OCI-LY1 (cell line): ENCODE data around the gene IQGAP3.
"Not testable (repeated sequence)": the region's sequence is repeated elsewhere in the genome, so short reads cannot be mapped to it uniquely, and the experiment has no call there.

ENCODE experiments used
- H2AFZ ChIP-seq: fragments of 200-600 bp; sonication (generic), shearing (Covaris generic); 2 replicates; pipeline ENCODE4 v1.6.0; 2014; ENCODE audit warnings: antibody characterized with exemption, mild to moderate bottlenecking, low read length
- H3F3A ChIP-seq: fragments of 200-600 bp; sonication (generic), shearing (Covaris generic); 2 replicates; pipeline ENCODE4 v1.6.0; 2014; ENCODE audit warnings: mild to moderate bottlenecking, antibody characterized with exemption, low read length, moderate library complexity; ENCODE audit not compliant: insufficient read depth
- H3K27ac ChIP-seq: fragments of 200-600 bp; sonication (generic); 2 replicates; pipeline ENCODE4 v1.5.1; 2014; ENCODE audit warnings: low read length, mixed run types, mild to moderate bottlenecking, low read depth; ENCODE audit not compliant: poor library complexity, severe bottlenecking
- H3K27me3 ChIP-seq: fragments of 200-600 bp; sonication (generic); 2 replicates; pipeline ENCODE4 v1.6.0; 2014; ENCODE audit warnings: antibody characterized with exemption, mild to moderate bottlenecking, low read length, moderate library complexity; ENCODE audit not compliant: insufficient read depth
- H3K36me3 ChIP-seq: fragments of 200-600 bp; sonication (generic); 2 replicates; pipeline ENCODE4 v1.6.1; 2014; ENCODE audit warnings: mild to moderate bottlenecking, antibody characterized with exemption, low read length, moderate library complexity, mixed read lengths; ENCODE audit not compliant: insufficient read depth
- H3K4me1 ChIP-seq: fragments of 200-600 bp; sonication (generic); 2 replicates; pipeline ENCODE4 v1.5.1; 2014; ENCODE audit warnings: mild to moderate bottlenecking, low read length, moderate library complexity; ENCODE audit not compliant: insufficient read depth, severe bottlenecking
- H3K4me2 ChIP-seq: fragments of 200-600 bp; sonication (generic), shearing (Covaris generic); 2 replicates; pipeline ENCODE4 v1.6.1; 2014; ENCODE audit warnings: low read length
- H3K4me3 ChIP-seq: fragments of 200-600 bp; sonication (generic); 2 replicates; pipeline ENCODE4 v1.5.1; 2014; ENCODE audit warnings: low read length, low read depth, mild to moderate bottlenecking, mixed read lengths; ENCODE audit not compliant: poor library complexity, severe bottlenecking
- H3K79me2 ChIP-seq: fragments of 200-600 bp; shearing (Covaris generic); 2 replicates; pipeline ENCODE4 v1.6.1; 2016; ENCODE audit warnings: mixed run types, low read length, mixed read lengths; ENCODE audit not compliant: insufficient read depth
- H3K9ac ChIP-seq: fragments of 200-600 bp; sonication (generic), shearing (Covaris generic); 2 replicates; pipeline ENCODE4 v1.6.1; 2014; ENCODE audit warnings: mild to moderate bottlenecking, low read length, mixed read lengths
- H3K9me2 ChIP-seq: fragments of 200-600 bp; sonication (generic), shearing (Covaris generic); 2 replicates; pipeline ENCODE4 v1.6.1; 2014; ENCODE audit warnings: low read depth, mild to moderate bottlenecking, low read length, mixed read lengths
- H3K9me3 ChIP-seq: fragments of 200-600 bp; shearing (Covaris generic); 2 replicates; pipeline ENCODE4 v1.6.1; 2014; ENCODE audit warnings: low read length, mixed read lengths
- H4K20me1 ChIP-seq: fragments of 200-600 bp; sonication (generic), shearing (Covaris generic); 2 replicates; pipeline ENCODE4 v1.6.0; 2016; ENCODE audit warnings: mild to moderate bottlenecking, low read length; ENCODE audit not compliant: insufficient read depth
- EZH2 ChIP-seq: fragments of 200-600 bp; sonication (generic), shearing (Covaris generic); IDR thresholded peaks from 2 replicates; pipeline ENCODE4 v1.8.0; 2017; ENCODE audit warnings: borderline replicate concordance, mixed run types, mild to moderate bottlenecking, antibody characterized with exemption, low read length, moderate library complexity, mixed read lengths
- TF ChIP-seq, protein P1 (sequence below): fragments of 200-600 bp; sonication (generic), shearing (Covaris generic); IDR thresholded peaks from 2 replicates; pipeline ENCODE4 v1.5.1; 2017; ENCODE audit warnings: mild to moderate bottlenecking, antibody characterized with exemption, low read length, moderate library complexity, mixed read lengths

IQGAP3 gene

DNA sequence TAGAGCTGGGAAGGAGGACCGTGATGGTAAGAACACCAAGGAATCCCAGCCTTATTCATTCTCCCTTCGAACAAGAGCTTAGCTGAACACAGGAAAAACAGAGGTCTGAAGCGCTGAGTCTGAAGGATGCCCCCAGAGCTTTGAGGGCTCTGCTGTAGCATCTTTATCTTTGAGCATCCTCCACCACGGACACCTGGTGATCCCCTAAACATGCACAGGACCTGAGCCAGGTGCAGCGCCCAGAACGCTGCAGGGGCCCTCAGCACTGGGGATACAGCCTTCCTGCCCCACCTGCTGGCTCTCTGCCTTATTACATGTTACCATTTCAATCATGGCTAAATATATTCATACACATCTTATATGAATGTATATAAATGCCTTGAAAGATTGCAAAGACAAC lies 36.6 kb upstream of the IQGAP3 start:
- no peaks in the 10 kb centered on the region for H3K9me2 ChIP-seq
- H3K79me2 ChIP-seq: no peaks in the 10 kb centered on the region
- no peak overlapping the region for H3K4me3 ChIP-seq
- no peak overlapping the region for H2AFZ ChIP-seq
- no peaks in the 10 kb centered on the region for H4K20me1 ChIP-seq
- no peak overlapping the region for H3K27ac ChIP-seq
- no peaks in the 10 kb centered on the region for H3K4me1 ChIP-seq
- H3K9me3 ChIP-seq: no peaks in the 10 kb centered on the region
- H3K27me3 ChIP-seq: no peaks in the 10 kb centered on the region
- TF ChIP-seq, protein P1, sequence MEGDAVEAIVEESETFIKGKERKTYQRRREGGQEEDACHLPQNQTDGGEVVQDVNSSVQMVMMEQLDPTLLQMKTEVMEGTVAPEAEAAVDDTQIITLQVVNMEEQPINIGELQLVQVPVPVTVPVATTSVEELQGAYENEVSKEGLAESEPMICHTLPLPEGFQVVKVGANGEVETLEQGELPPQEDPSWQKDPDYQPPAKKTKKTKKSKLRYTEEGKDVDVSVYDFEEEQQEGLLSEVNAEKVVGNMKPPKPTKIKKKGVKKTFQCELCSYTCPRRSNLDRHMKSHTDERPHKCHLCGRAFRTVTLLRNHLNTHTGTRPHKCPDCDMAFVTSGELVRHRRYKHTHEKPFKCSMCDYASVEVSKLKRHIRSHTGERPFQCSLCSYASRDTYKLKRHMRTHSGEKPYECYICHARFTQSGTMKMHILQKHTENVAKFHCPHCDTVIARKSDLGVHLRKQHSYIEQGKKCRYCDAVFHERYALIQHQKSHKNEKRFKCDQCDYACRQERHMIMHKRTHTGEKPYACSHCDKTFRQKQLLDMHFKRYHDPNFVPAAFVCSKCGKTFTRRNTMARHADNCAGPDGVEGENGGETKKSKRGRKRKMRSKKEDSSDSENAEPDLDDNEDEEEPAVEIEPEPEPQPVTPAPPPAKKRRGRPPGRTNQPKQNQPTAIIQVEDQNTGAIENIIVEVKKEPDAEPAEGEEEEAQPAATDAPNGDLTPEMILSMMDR: peak; percentile 84
- TF ChIP-seq EZH2: no peak
- no peak overlapping the region for H3K9ac ChIP-seq
- H3K36me3 ChIP-seq: no peaks in the 10 kb centered on the region
- H3K4me2 ChIP-seq: no peak overlapping the region
- no peaks in the 10 kb centered on the region for H3F3A ChIP-seq

DNA sequence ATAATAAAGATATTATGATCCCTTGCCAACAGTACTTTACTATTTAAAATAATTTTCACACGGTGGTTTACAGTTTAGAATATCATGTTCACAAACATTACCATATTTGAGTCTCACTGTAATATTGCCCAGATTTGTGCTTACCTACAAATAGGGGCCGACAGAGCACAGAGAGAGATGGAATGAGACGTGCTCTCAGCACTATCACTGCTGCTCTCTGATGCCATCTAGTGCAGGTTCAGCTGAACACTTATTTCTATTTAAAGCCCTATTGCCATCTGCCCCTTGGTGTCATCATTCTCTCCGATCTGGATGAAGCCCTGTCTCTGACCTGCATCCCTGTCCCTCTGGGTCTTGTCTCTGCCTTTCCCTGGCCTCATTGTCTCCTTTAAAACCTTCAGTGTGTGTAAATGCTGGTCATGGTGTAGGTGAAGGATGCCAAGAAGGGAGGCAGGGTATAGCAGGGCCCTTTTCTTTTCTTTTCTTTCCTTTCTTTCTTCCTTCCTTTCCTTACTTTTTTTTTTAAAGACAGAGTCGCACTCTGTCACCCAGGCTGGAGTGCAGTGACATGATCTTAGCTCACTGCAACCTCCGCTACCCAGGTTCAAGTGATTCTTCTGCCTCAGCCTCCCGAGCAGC lies 35.8 kb upstream of the IQGAP3 start:
- Histone ChIP-seq H2AFZ (no peak overlapping the region), H3K9me3 (no peaks in the 10 kb centered on the region), H3K9me2 (no peaks in the 10 kb centered on the region), H3K9ac (no peak overlapping the region), H3K4me1 (no peaks in the 10 kb centered on the region), H3K4me3 (no peak overlapping the region), H4K20me1 (no peaks in the 10 kb centered on the region), H3K27me3 (no peaks in the 10 kb centered on the region), H3K36me3 (no peaks in the 10 kb centered on the region), H3K79me2 (no peaks in the 10 kb centered on the region), H3K27ac (no peak overlapping the region), H3F3A (no peaks in the 10 kb centered on the region), H3K4me2 (no peak overlapping the region)
- no peak for TF ChIP-seq EZH2
- TF ChIP-seq, protein P1: peak; percentile 84

DNA sequence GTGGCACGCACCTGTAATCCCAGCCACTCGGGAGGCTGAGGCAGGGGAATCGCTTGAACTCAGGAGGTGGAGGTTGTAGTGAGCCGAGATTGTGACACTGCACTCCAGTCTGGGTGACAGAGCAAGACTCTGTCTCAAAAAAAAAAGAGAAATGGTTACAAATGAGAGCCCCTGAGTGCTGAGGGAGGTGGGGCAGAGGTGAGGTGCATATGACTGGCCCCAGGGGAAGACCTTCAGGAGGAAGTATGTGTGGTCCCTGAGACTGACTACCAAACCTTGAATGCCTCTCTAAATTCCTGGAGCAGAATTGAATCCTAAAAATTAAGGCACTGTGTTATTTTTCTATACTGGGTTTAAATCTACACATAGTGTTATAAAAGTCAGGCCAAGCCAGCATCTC lies 35.0 kb upstream of the IQGAP3 start:
- H3K4me3 ChIP-seq, H3K9ac ChIP-seq, H3F3A ChIP-seq, H3K9me3 ChIP-seq, H3K79me2 ChIP-seq, H2AFZ ChIP-seq, H3K36me3 ChIP-seq, H3K9me2 ChIP-seq, H4K20me1 ChIP-seq, H3K4me1 ChIP-seq, H3K4me2 ChIP-seq, H3K27ac ChIP-seq, H3K27me3 ChIP-seq: not testable (repeated sequence)

DNA sequence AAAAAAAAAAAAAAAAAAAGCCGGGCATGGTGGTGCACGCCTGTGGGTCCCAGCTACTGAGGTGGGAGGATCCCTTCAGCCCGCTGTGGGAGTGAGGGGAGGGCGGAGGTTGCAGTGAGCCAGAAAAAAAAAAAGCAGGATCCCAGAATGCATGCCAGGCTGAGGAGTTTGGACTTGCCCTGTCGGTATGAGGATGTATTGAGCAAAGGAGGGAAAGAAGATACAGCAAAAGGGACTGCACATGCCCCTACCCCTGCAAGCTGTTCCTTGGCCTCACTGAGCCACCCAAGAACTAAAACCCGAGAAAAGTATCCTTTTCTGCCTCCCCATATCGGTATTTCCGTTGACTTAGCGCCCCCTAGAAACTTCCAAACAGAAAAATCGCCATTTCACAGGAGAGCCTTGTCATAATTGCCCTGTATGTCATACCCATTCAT lies 30.2 kb upstream of the IQGAP3 start:
- no peak overlapping the region for H3K27ac ChIP-seq
- no peaks in the 10 kb centered on the region for H3K79me2 ChIP-seq
- H3K36me3 ChIP-seq: peaks cover 19% of the 10 kb centered on the region; the same call in 1 of the 2 replicates
- H3K4me2 ChIP-seq: peak overlapping the region; percentile 93; the same call in 1 of the 2 replicates
- no peaks in the 10 kb centered on the region for H4K20me1 ChIP-seq
- no peak overlapping the region for H2AFZ ChIP-seq
- no peak for TF ChIP-seq EZH2
- TF ChIP-seq, protein P1: peak; percentile 73
- H3K9me2 ChIP-seq: no peaks in the 10 kb centered on the region
- H3F3A ChIP-seq: no peaks in the 10 kb centered on the region
- no peaks in the 10 kb centered on the region for H3K9me3 ChIP-seq
- H3K4me1 ChIP-seq: peaks cover 27% of the 10 kb centered on the region
- H3K9ac ChIP-seq: no peak overlapping the region
- H3K4me3 ChIP-seq: peak overlapping the region; percentile 13
- H3K27me3 ChIP-seq: no peaks in the 10 kb centered on the region
